HuH-7.5 (cell line): ENCODE data around the gene TMEM120A.
A peak's percentile ranks its signal among the peaks of the same experiment; 100 is the strongest.
"Not testable (repeated sequence)": the region's sequence is repeated elsewhere in the genome, so short reads cannot be mapped to it uniquely, and the experiment has no call there.

Source experiments
- DNase-seq: peaks from one replicate; pipeline ENCODE4 v3.0.0; 2011; ENCODE audit warnings: low spot score

TMEM120A gene

GRCh38 chr7:75994388-75995051 is at the start of gene TMEM120A:
TMEM120A (minus strand) TSS chr7:75994595; CDS start chr7:75994570, 25 bp downstream.
- peak; percentile 98 for DNase-seq

- no peak for DNase-seq
These were observed 45.7 kb upstream of the TMEM120A start for GRCh38 chr7:76040126-76040525.

- no peak for DNase-seq
These were observed 42.9 kb upstream of the TMEM120A start for GRCh38 chr7:76037310-76037709.

- no peak for DNase-seq
These were observed 37.6 kb upstream of the TMEM120A start for GRCh38 chr7:76031964-76032363.

- not testable (repeated sequence) for DNase-seq
These were observed 35.3 kb upstream of the TMEM120A start for GRCh38 chr7:76029682-76030081.

- DNase-seq, result no peak
These were observed 28.6 kb upstream of the TMEM120A start for GRCh38 chr7:76023002-76023401.

GRCh38 chr7:76022026-76022780 is 27.8 kb upstream of the TMEM120A start:
- no peak for DNase-seq

GRCh38 chr7:76020031-76020714 is 25.8 kb upstream of the TMEM120A start:
- peak; percentile 72 for DNase-seq

GRCh38 chr7:76018520-76018919 is 24.1 kb upstream of the TMEM120A start:
- not testable (repeated sequence) for DNase-seq

GRCh38 chr7:76016191-76016947 is 22.0 kb upstream of the TMEM120A start:
- no peak for DNase-seq

- DNase-seq, result no peak
These were observed 17.1 kb upstream of the TMEM120A start for GRCh38 chr7:76011442-76011861.

GRCh38 chr7:76009672-76010600 is 15.5 kb upstream of the TMEM120A start:
- DNase-seq, result no peak

GRCh38 chr7:76008156-76008687 is 13.8 kb upstream of the TMEM120A start:
- no peak for DNase-seq

GRCh38 chr7:76005004-76005403 is 10.6 kb upstream of the TMEM120A start:
- not testable (repeated sequence) for DNase-seq

GRCh38 chr7:76003351-76003750 is 9.0 kb upstream of the TMEM120A start:
- no peak for DNase-seq

GRCh38 chr7:76002822-76003221 is 8.4 kb upstream of the TMEM120A start:
- DNase-seq, result no peak

- DNase-seq, result no peak
These were observed 7.7 kb upstream of the TMEM120A start for GRCh38 chr7:76002139-76002538.

GRCh38 chr7:76000566-76000965 is 6.2 kb upstream of the TMEM120A start:
- DNase-seq, result no peak

- DNase-seq, result no peak
These were observed 3.6 kb upstream of the TMEM120A start for GRCh38 chr7:75998038-75998437.

- no peak for DNase-seq
These were observed 2.1 kb upstream of the TMEM120A start for GRCh38 chr7:75996476-75996875.

- no peak for DNase-seq
These were observed 1.6 kb upstream of the TMEM120A start for GRCh38 chr7:75995996-75996395.
